ENCODE results near the gene PRKN.

The PRKN gene

DNA sequence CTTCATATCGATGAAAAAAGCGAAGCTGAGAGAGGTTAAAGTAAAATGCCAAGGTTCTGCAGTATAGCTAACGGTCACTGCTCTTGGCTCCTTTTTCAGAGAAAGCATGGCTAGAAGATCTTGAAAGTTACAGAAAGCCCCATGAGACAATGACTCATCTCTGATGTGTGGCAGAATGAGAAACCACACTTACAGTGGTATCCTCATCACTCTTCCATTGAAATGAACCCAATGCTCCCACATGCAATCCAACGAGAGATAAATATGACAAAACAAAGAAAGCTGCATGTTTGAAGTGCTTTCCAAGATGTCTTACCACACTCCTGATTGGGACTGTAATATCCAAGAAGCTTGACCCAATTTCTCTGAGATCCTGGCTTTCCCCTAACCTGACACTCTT, 694.9 kb downstream of the PRKN start:
- DNase-seq = no peak

DNA sequence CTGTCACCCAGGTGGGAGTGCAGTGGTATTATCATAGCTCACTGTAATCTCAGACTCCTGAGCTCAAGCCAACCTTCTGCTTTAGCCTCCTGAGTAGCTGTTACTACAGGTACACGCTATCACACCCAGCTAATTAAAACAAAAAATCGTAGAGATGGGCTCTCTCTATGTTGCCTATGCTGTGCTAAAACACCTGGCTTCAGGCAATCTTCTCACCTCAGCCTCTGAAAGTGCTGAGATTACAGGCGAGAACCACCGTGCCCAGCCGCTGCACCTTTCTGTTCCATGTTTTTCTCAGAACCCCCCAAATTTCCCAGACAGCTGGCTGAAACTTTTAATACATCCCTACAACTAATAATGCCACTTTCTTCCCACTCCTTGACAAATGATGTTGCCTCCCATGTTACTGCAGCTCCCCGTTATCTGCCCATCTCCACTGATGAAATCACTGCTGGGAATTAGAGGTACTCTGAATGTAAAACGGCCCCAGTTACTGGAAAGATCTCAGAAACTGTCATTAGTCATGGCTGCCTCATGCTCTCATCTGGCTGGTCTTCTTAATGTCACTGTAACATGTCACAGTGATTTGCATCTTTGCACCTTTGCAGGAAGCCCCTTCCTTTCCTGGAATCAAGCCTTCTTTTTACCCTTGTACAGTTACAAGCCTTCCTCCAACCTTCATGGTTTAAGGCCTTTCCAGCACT, 697.5 kb downstream of the PRKN start:
- no peak for DNase-seq

DNA sequence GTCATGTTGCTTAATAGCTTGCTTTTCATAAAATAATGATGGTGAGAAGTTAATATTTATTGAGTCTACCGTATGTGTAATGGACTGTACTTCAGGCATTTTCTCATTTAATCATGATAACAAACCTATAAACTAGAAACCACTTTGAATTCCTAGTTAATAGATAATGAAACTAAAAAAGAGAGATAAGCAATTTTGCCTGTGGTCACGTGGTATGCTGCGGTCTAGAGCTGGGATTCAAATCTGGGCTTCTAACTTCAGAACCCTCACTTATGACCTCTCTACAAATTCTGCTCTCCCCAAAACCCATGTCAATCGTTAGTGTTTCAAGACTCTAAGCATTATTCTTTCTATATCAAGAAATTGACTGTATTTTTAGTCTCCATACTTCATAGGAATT, 700.7 kb downstream of the PRKN start:
- no peak for DNase-seq

DNA sequence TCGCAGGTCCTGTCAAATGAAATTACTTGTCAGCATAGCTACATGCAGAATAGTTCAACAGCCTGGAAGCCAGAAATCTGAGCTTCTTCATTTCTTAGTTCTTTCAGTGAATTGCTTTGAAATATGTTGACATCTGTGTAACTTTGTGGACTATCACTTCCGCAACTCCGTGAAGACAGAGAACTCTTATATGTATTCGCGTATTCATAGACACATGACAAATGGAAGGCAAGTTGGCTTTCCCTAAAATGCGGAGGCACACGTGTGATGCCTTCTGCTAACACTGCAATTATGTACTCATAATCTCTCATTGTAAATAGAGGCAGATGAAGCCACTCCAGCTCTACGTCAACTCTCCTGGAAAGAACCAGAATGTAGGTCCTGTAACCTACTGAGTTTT, 701.5 kb downstream of the PRKN start:
- DNase-seq = no peak

DNA sequence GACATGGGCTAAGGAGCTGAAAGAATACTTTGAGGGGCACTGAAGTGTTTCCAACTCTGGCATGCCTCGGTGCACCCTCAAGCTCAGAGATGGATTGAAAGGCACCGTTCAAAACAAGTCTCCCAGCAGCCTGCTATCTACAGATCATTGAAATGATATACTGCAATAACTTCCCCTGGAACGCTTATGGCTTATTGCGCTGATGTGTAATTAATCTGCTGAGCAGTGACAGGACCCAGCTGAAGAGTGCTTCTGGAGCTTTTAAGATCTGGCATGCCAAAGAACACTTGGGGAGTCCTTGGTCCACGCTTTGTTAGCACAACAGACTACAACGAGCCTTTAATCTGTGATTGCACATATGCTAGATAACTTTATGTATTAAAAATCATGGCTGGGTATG, 708.2 kb downstream of the PRKN start:
- no peak for DNase-seq

DNA sequence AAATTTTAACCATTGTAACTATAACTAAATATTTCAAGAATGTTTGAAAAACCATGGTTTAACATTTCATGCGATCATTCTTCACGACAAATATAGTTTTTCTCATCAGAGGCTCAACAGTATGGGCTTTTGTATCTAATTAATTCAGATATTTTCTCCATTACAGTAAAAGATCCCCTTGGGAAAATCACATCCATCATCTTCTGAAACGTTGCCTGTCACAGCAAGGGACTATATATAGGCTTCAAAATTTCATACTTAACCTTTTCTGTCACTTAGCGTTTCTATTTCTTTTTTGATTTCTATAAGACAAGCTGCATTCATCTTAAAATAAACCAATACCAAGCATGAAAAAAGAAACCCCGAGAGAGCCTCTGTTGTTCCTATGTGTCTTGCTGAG, 710.0 kb downstream of the PRKN start:
- DNase-seq = no peak

DNA sequence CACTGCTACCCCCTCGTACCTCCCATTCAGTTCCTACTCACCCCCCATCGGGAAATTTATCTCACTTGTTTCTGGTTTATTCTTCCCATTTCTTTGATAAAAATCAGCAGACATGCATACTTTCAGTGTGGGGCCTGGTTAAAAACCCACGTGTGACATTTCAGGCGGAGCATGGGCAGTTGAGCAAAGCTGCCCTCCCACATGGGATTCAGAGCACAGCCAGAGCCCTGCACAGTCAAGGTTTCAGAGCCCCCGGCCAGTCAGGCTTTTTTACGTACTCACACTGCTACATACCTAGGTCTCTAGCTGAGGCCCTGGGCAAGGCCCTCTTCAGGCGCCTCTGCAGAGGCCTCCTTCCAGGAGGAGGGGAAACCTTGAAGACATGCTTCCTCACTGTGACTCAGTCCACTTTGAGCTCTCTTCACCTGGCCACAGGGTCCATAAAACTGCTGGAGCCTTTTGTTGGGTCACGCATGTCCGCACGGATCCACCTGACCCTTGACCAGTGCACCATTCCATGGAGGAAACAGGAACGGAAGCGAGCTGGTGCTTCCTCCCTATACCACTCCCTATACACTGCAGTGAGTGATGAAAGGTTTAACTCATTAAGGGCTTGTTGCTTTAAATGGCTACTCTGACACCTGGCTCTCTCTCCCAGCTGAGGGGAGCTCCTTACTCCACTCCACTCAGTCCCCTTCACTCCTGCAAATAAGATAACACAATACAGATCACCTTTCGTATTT, 713.3 kb downstream of the PRKN start:
- DNase-seq = no peak

DNA sequence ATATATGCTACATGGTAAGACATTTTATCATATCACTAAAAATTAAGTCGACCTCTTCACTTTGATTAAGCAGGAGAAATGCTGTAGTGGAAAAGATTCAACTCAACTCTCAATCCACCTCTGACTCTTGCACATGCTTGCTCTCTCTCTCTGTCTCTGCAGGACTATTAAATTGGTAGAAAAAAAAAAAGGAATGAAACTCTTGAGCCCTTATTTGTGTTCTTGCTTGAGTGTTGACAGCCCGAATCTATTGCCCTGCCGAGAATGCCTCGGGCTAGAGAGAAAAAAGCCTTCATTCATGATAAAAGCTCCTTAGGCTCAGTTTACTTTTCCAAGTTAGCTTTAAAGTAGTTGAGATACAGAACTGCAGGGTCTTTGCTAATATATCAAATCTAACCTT, 722.2 kb downstream of the PRKN start:
- no peak for DNase-seq

DNA sequence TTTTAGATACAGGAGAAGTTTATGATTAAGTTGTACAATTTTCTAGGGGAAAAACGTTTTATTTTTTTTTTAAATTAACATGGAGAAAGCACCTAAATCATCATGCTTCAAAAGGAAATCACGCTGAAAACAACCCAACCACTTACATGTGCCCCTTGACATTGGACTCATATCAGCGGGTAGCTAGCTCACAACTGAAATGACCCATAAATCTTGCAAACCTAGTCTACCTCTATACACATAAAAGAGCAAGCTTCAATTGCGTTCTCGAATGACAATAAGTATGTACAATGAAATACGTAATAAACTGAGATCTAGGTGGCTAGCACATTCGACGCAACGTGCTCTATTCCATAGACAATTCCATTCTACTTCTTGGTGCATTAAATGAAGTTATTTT, 730.8 kb downstream of the PRKN start:
- no peak for DNase-seq

DNA sequence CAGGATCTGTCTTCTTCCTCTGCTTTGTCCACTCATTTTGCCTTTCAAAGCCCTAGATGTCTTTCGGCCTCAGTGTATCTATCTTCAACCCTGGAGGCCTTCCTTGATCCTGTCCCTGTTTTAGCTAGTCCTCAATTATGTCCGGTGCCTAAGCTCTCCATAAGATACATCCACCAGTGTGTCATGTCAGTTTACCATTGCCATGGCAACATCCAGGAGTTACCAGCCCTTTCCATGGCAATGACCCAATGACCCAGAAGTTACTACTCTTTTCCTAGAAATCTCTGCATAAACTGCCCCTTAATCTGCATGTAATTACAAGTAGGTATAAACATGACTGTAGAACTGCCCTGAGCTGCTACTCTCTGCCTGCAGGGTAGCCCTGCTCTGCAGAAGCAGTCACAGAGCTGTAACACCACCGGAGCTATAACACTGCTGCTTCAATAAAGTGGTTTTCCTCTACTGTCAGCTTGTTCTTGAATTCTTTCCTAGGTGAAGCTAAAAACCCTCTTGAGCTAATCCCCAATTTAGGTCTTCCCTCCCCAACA, 741.6 kb downstream of the PRKN start:
- no peak for DNase-seq

DNA sequence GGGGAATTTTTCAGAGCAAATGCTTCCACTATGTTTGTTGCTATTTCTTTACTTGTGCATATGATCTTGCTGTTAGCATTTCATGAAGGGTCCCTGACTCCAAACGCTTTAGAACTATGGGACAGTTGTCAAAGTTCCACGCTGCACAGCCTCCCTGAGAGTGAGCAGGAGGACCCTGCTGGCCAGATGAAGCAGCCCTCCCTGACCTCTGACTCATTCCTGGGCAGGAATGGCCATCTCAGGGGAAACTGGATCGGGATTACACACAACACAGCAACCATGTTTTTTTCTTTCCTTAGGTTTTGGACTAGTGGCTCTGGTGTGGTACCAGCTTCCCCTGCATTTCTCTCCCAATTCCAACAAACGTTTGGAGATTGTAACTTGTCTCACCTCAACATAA, 742.9 kb downstream of the PRKN start:
- no peak for DNase-seq

DNA sequence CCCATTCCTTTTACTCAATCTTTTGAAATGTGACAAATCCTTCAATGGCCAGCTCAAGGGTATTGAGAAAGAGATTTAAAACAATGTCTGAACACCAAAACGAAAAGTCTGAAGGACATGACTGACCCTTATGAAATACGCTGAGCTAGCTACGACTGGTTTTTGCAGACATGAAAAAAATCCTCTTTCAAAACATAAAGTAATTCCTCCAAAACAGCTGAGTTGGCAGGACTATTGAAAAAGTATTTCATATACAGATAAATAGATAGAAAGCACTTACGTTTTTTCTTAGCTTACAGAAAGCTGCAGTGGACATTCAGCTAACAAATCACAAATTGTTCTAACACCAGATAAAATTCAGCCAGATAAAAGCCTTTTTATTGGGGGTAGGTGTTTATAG, 751.0 kb downstream of the PRKN start:
- no peak for DNase-seq

DNA sequence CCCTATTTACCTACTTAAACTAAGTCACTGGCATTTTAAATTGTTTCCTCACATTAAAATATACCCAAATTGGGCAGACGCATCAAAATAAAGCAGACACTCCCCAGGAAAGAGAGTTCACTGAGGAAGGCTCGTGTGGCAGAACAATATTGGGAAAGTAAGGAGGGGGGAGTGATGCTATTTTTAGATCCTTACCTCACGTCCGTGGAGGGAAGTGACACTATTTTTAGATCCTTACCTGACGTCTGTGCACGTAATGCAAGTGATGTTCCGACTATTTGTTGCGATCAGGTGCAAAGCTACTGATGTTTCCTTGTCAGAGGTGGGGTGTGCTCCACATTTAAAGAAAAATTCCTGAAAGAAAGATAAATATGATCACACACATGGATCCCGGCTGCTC, 754.5 kb downstream of the PRKN start:
- no peak for DNase-seq

DNA sequence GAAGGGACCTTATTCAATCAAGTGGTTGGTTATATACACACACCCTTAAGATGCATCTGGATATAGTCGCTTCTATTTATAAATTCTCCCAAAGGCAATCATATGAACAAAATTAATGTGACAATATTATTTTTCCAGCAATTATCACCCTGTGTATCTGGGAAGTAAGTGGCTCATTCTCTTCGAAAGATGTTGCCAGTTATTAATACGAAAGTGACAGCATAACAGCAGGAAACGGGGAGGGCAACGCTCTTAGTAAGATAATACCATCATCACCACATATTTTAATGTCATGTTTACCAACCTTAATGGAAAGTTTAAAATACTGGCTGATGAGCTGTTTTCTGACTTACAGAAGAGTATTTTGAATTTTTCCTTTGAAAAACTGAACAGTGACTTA, 756.5 kb downstream of the PRKN start:
- no peak for DNase-seq

DNA sequence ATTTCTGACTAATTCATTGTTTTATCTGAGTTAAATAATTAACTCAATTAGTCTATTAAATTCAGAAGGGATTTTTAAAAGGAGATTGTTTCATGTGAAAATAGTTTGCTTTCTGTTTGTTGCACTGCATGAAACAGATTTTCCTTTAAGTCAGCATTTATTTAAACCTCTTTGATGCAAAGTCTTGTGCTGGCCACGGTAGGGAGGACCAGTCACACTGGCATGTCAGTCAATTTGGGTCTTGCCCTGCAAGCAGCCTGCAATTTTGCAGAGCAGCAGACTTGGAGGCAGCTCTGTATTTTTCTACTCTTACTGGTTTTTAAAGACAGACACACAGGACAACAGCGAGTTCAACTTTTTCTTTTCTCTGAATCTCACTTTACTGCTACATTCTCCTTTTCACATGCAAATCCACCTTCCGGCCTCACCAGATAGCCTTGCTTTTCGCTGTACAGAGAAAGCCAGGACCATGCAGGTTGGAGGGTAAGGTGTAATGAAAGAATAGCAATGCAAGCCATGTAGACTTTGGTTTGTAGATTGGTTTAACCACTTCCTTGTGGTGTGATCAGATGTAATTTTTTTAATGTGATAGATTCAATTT, 763.8 kb downstream of the PRKN start:
- DNase-seq = no peak

DNA sequence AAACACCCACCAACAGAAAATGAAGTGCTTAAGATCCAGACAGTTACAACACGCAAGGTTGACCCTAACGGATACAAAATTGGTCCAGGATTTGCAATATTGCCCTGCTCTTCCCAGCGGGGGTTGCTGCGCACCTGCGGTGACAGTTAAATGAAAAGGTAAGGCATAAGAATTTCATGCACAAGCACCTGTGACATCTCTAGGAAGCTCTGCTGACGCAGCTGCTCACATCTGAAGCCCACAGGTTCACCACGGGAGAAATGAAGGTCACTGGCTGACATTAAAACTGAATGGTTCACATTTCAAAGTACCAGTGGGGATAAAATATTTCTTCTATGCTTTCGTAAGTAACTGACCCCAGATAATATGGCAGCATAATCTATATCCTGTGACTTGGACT, 764.4 kb downstream of the PRKN start:
- DNase-seq = no peak

DNA sequence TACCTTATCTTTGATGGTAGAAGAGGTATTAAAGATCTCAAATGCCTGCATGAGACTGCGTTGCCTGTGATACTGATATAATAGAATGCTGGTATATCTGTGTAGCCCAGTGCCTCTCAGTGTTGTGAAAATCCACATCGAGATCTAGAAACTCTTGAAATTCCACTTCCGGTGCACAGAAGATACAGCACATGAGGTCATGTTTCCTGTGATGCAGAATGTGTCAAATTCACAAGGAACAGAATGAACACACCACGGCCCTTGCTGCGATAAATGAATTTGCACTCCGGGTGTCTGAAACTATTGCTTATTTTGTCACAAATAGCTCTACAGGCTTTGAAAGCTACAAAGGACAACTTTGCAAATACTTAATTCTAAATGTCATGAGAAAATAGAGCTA, 765.8 kb downstream of the PRKN start:
- DNase-seq = no peak

DNA sequence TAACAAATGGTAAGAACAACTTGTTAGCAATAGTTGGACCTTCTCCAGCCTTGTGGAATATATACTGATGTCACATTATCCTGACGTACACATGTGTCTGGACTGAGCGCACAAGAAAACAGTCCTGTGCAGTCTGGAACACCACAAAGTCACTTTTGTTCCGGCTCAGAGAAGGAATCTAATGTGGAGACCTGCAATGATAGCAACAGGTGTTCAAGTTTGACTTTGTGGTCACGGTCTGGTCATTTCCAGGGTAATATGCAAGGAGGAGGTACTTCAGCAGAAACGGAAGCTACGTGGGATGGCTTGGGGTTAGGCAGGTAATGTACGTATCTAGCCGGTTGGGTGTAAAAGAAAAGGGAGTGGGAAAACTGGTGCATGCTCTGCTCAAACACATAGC, 766.5 kb downstream of the PRKN start:
- no peak for DNase-seq

DNA sequence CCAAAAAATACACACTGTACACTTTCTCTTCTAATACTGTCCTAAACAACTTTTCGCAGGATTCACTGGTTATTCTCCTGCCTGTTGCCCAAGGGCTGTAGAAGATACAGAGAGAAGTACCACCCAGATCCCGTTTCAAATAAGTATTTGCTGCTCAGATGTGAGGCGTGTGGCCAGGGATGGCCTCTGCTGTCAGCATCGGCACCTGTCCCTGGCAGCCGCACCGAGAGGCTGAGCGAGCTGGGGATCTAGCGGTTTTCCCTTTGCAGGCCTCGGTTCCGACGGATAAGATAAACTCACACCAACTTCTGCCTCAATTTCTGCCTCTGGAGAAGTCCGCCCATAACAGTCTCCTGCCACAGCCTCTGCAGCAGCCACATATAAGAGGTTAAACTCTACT, 768.5 kb downstream of the PRKN start:
- DNase-seq = no peak

DNA sequence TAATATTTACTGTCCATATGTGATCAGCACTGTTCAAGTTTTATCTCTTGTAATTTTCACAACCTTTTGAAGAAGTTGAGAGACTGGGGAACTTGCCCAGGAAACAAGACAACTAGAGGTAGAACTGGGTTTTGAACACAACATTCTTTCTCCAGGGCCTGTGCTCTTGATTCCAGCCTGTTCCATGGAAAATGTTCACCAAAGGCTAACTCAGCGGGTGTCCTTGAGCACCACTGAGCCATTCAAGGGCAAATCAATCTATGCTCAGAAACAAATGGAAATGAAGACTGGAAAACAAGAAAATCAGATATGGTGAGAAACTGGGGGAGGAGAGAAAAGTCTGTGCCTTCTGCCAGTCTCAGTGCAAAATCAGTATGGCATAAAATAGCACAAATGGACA, 771.5 kb downstream of the PRKN start:
- no peak for DNase-seq

DNA sequence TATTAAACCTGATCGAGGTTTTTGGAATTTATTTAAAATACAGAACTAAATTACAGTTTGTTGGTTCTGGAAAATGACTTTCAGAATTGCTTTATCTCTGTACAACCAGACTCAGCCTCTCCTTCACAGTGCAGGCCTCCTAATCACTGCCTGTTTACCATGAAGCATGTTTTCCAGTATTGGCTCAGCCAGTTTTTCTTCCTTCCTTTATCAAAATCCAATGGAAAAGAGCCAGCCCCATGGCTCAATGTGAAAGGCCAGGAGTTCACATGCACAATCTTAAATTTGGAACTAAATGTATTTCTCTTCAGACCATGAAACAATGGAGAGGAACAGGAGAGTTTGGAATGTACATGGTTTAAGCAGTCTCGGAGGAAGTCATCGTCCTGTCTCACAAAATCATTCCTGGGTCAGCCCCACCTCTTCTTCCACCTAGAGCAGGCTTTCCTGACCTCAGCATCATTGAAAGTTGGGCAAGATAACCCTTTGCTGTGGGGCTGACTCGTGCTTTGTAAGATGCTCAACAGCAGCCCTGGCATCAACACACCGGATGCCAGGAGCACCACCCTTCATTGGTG, 772.8 kb downstream of the PRKN start:
- DNase-seq = no peak

DNA sequence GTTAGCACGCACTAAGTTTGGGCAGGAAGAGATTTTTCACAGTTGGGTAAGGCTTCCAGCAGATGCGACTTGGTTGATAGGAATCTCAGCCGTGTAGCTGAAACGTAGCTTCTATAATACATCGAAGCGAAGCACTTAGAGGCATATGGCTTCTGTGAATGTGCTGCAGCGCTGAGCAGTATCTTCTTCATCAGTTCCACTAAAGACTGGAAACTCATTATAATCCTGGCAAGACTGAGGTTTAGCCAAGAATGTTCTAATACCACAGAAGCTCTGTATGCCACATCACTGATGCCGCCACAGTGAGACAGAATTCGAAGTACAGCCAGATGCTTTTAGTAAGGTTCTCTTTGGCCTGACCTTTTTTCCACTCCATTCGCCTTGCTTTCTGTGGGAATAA, 773.5 kb downstream of the PRKN start:
- DNase-seq = no peak

DNA sequence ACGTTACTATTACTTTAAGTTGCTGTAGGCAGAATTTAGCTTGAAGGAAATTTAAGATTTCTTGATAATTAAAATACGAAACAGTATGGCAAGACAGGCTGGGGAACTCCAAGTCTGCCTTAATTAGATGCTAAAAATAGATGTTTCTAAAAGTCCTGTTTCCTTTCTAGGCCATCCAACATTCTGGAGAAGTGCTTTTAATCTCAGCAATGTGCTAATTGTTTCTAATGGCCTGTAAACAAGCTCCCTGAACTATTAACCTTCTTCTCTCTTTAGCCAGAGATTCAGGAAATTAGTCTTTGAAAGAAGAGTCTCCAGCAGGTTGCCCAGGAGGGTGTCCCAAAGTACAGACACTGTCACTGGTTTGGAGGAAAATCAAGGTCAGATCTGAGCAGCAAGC, 776.4 kb downstream of the PRKN start:
- DNase-seq = peak in 1 of 14 donors; percentile 16

DNA sequence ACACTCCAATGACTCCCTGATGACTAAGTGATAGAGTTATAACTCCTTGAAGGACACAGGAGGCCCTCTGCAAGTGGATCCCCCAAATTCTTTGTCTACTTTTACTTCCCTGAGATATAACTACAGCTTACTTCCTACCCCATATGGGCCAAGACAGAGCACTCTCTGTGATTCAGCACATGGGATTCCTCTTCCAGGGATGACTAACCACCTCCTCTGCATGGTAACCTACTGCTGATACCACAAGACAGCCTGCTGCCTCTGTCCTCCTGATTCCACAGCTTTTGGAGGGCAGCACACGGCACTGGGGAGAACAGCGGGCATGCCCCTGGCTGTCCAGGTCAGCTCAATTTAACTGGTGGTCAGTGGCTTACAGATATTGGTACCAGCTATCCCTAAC, 778.0 kb downstream of the PRKN start:
- DNase-seq = no peak
